GM18526 (cell line): ENCODE results near the gene RGS3.

ENCODE experiments used
- POLR2A ChIP-seq: IDR thresholded peaks from 3 replicates; pipeline ENCODE4 v1.6.1; 2011; ENCODE audit not compliant: insufficient read length; ENCODE audit errors: extremely low read depth

RGS3 gene

DNA sequence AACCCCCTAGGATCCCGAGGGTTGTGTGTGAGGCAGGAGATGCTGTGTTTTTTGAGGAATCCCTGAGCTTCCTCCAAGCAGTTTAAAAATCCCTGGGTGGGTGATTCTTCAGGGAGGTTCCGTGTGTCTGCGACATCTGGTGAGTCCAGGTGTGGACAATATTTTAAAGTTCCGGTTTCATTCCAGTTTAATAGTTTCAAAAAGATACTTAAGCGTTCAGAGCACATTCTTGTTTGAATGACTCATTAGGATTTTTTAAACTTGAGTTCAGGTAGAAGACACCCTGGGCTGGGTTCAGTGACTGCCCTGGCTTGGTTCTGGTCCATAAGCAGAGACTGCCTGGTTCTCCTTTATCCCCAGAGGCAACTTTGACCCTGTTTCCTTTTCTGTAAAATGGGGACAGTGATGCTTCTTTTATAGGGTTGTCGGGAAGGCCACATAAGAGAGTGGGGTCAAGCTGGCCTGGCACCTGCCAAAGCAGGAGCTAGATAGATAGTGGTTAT lies 119.2 kb downstream of the RGS3 start:
- no peak for TF ChIP-seq POLR2A

- TF ChIP-seq POLR2A, result no peak
Measured at GRCh38 chr9:113583511-113584427, 120.2 kb downstream of the RGS3 start.

- TF ChIP-seq POLR2A, result no peak
Measured at GRCh38 chr9:113584428-113585084, 121.0 kb downstream of the RGS3 start.

DNA sequence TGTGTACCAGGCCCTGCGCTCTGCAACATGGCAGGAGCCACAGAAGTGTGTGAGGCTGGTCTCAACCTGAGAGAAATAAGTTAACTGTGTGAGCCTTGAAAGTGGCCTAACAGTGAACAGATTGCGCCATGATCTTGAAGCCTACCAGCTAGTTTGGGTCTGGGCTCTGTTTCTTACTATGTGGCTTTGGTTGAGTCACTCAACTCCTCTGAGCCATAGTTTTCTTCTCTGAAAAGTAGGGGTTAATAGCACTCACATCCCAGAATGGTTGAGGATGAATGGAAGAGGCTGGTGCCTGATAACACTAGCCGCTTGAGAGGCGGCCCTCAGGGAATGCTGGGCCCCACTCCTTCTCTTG lies 121.5 kb downstream of the RGS3 start:
- no peak for TF ChIP-seq POLR2A

GRCh38 chr9:113585555-113585954 lies 122.0 kb downstream of the RGS3 start:
- no peak for TF ChIP-seq POLR2A

DNA sequence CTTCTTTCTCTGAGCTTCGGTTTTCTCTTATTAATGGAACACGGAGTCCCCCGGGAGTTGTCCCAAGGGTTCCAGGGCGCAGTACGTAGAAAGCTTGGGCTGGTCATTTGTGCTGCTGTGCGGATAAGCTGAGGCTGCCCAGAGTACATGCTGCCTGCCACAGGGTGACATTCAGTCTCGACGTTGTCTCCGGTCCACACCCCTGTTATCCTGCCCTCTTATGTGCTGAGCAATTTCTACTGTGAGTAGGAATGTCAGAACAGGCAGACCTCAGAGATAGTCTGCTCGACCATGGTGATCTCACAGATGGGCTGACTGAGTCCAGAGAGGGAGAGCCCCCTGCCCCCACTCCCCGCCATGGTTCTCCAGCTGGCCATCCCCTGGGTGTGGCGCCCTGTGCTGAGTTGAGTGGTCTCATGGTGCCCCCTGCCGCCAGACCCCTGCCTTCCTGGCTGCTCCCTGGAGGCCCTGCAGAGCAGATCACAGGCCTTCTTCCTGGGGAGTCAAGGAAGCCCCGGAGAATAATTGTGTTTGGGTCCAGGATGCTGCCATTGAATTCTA lies 124.0 kb downstream of the RGS3 start:
- TF ChIP-seq POLR2A, result no peak

- TF ChIP-seq POLR2A, result no peak
Measured at GRCh38 chr9:113588242-113588810, 124.8 kb downstream of the RGS3 start.

GRCh38 chr9:113588936-113589335 lies 125.4 kb downstream of the RGS3 start:
- TF ChIP-seq POLR2A, result no peak

DNA sequence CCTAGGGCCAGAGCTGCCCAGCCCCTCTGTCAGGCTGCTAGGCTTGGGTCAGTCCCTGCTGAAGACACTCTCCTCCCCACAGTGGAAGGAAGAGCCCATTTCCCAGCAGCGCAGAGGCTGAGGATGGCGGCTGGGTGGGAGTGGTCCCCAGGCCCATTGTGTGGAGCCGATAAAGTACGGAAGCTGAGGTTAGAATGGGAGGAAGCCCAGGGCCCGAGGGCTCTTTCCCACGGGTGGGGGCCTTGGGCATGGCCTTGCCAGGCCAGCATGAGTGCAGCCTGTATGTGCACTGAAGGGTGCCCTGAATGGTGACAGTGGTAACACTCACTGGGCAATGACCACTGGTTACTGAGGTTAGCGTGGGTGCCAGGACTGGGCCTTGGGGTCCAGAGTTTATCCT lies 125.9 kb downstream of the RGS3 start:
- TF ChIP-seq POLR2A, result no peak

GRCh38 chr9:113589890-113590289 lies 126.4 kb downstream of the RGS3 start:
- TF ChIP-seq POLR2A, result no peak

DNA sequence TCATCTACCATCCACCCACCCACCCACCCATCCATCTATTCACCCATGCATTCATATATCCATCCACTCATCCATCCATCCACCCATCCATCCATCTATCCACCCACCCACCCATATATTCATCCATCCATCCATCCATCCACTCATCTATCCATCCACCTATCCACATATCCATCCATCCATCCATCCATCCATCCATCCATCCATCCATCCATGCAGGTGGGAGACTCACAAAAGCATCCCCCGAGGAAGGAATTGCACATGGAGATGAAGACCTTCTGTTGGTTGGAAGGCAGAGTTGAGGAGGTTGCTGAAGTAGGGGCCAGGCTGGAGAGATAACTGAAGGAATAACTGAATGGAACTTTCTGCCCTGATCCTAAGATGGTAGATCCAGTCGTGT lies 126.9 kb downstream of the RGS3 start:
- no peak for TF ChIP-seq POLR2A

DNA sequence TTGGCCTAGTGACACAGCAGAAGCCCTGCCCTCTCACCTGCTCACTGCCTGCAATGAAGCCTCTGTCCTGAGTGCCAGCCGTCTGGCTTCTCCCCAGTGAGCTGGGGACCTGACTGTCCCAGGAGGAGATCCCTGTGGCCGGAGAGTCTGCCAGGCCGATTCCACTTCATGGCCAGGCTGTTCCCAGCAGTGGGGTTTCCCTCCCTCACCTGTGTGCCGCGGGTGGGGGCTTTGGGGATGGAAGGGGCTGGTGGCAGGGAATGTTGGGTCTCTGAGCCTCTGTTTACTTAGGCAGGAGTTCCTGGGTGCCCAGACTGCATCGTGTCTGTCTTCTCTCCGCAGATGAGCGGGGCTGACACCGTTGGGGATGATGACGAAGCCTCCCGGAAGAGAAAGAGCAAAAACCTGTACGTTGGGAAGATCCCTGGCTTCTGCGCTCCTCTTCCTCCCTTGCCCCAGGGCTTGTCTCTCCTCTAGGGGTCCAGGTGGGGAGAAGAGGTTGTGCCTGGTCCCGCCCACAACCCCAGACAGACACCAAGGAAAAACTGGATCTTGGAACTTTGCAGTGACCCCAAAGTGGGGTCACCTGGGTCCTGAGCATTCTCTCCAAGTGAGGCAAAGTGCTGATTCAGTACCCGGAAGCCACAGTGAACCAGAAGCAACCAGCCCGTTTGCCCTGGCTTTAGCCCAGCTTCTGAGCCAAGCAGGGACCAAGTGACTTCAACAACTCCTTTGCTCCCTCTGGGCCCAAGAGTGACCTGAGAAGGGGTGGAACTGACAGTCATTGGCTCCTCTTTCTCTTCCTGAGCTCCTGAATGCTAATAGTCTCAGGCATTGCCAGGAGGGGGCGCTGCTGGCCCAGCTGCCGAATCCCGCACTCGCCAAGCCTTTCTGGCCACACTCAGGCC lies 127.7 kb downstream of the RGS3 start:
- TF ChIP-seq POLR2A, result no peak

- no peak for TF ChIP-seq POLR2A
Measured at GRCh38 chr9:113591899-113592625, 128.5 kb downstream of the RGS3 start.

DNA sequence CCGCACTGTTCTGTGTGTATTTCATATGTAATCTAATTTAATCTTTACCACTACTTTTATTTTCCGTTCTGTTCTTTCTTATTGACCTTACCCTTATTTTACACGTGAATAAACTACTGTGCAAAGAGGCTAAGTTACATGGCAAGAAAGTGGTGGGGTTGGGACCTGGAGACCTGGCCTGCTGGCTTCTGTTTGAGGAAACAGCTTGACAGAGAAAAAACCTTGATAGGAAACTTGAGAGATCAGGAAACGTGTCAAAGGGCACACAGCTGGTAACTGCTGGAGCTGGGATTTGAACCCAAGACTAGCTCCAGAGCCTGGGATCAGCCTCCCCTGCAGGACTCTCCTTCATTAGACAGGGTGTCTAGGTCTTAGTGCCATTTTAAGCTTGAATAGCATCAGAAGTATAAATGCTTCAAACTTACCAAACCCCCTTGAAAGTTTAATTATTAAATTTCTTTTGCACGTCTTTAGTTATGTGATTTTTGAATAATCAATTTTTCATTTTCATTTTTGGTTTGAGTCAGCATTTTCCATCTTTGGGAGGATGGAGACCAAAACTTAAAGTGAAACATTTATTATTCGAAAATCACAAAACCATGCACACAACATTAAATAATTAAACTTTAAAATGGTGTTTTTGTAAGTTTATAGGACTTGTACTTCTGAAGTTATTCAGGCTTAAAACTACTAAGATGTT lies 129.5 kb downstream of the RGS3 start:
- no peak for TF ChIP-seq POLR2A
